GM12865 (cell line): ENCODE results near the gene OR2K2.
"Not testable (repeated sequence)": the region's sequence is repeated elsewhere in the genome, so short reads cannot be mapped to it uniquely, and the experiment has no call there.

ENCODE experiments used
- DNase-seq: peaks from one replicate; pipeline ENCODE4 v3.0.0; 2010; ENCODE audit warnings: low read depth
- H3K4me3 ChIP-seq: 2 replicates; pipeline ENCODE4 v1.5.1; 2011; ENCODE audit warnings: mild to moderate bottlenecking, low read depth, low read length, control low read depth
- TF ChIP-seq, protein P1 (sequence below): IDR thresholded peaks from 2 replicates; pipeline ENCODE4 v1.5.1; 2011; ENCODE audit warnings: low read length, control low read depth, low read depth, inconsistent platforms; ENCODE audit not compliant: insufficient read depth; ENCODE audit errors: missing control alignments

Gene OR2K2

DNA sequence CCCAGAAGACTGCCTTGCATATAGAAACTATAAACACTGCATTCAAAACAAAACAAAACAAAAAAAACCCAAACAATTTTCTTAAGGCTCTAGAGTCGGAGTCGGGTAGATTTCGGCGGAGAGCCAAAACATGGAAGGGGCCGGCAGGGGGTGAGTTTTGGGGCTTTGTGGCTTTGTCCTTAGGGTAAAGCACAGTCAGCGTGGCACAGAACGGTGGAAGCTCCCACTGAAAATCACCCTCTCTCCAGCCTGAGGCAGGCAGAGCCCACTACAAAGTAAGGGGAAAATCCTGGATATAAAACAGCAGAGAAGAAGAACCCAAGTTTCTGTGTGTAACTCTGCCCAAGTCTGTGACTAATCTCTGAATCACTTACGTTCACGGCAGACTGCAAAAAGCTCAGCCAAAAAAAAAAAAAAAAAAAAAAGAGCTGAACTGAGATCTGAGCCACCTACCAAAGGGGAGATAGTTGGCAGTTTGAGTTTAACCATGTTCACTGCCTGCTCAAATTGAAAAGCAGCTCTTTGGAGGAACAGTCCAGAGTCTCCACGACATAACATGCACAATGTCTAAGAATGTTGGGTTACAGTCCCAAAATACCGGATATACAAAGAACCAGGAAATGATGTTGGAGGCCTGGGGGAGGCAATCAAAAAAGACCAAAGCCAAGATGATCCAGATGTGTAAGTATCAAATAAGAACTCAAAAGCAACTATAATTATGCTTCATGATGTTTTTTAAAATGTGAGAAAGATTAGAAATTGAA, 26.6 kb upstream of the OR2K2 start:
- peak; percentile 16 for DNase-seq
- no peak overlapping the region for H3K4me3 ChIP-seq
- TF ChIP-seq, protein P1, sequence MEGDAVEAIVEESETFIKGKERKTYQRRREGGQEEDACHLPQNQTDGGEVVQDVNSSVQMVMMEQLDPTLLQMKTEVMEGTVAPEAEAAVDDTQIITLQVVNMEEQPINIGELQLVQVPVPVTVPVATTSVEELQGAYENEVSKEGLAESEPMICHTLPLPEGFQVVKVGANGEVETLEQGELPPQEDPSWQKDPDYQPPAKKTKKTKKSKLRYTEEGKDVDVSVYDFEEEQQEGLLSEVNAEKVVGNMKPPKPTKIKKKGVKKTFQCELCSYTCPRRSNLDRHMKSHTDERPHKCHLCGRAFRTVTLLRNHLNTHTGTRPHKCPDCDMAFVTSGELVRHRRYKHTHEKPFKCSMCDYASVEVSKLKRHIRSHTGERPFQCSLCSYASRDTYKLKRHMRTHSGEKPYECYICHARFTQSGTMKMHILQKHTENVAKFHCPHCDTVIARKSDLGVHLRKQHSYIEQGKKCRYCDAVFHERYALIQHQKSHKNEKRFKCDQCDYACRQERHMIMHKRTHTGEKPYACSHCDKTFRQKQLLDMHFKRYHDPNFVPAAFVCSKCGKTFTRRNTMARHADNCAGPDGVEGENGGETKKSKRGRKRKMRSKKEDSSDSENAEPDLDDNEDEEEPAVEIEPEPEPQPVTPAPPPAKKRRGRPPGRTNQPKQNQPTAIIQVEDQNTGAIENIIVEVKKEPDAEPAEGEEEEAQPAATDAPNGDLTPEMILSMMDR: no peak

DNA sequence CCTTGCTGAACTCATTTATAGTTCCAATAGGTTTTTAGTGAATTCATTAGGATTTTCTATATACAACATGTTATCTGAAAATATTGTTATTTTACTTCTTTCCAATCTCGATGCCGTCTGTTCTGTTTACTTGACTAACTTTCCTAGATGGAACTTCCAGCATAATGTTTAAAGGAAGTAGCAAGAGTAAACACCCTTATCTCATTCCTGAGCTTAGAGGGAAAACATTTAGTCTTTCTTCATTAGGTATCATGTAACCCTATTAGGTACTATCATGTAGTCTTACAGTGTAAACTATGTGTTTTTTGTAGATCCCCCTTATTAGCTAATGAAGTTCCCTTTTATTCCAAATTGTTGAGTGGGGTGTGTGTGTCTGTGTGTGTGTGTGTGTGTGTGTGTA, 22.5 kb upstream of the OR2K2 start:
- no peak overlapping the region for H3K4me3 ChIP-seq
- DNase-seq: no peak
- TF ChIP-seq, protein P1: no peak

DNA sequence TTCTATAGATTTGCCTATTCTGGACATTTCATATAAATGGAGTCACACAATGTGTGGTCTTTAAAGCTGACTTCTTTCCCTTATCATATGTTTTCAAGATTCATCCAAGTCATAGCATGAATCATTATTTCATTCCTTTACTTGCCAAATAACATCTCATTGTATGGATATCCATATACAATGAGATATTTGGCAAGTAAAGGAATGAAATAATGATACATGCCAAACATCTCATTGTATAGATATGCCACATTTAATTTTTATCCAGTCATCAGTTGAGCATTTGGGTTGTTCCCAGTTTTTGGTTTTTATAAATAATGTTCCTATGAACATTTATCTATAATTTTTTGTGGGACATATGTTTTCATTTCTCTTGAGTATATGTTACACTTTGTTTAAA, 20.5 kb upstream of the OR2K2 start:
- H3K4me3 ChIP-seq: no peak overlapping the region
- TF ChIP-seq, protein P1: no peak
- DNase-seq: no peak

DNA sequence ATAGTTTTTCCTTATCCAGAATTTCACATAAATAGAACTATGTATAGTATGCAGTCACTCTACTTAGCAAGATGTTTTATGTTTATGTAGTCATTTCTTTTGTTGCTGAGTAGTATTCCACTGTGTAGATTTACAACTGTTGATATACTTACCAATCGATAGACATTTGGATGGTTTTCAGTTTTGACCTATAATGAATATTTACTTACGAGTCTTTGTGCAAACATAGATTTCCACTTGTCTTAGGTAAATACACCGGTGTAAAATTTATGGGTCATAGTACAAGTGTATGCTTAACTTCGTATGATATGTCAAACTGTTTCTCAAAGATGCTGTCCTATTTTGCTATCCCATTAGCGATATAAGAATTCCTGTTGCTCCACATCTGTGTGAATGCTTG, 19.7 kb upstream of the OR2K2 start:
- DNase-seq: no peak
- no peak overlapping the region for H3K4me3 ChIP-seq
- TF ChIP-seq, protein P1: no peak

DNA sequence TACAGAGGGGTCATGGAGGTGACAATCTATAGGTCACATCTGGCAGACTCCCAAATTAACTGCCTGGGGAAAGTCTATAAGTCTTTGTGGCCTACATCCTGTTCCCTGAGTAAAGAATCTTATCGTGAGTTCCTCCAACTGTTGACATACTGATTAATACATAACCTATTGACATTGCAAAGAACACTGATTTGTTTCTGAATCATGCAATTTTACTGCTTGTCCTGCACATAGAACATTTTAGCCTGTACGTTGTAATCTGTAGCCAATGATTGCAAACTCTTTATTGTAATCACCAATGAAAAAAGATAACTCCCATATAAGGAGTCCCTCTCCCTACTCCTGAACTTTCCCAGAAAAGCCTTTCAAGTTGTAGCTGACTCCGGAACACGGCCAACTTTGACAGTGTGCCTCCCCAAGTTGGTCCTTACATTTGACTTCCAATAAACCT, 18.8 kb upstream of the OR2K2 start:
- DNase-seq: no peak
- H3K4me3 ChIP-seq: no peak overlapping the region
- TF ChIP-seq, protein P1: no peak

DNA sequence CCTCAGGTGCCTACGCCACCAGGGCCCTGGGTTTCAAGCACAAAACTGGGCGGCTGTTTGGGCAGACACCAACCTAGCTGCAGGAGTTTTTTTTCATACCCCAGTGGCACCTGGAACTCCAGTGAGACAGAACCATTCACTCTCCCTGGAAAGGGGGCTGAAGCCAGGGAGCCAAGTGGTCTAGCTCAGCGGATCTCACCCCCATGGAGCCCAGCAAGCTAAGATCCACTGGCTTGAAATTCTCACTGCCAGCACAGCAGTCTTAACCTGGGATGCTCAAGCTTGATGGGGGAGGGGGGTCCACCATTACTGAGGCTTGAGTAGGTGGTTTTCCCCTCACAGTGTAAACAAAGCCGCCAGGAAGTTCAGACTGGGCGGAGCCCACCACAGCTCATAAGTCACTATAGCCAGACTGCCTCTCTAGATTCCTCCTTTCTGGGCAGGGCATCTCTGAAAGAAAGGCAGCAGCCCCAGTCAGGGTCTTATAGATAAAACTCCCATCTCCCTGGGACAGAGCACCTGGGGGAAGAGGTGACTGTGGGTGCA, 4.4 kb upstream of the OR2K2 start:
- DNase-seq: peak; percentile 54
- not testable (repeated sequence) for H3K4me3 ChIP-seq

DNA sequence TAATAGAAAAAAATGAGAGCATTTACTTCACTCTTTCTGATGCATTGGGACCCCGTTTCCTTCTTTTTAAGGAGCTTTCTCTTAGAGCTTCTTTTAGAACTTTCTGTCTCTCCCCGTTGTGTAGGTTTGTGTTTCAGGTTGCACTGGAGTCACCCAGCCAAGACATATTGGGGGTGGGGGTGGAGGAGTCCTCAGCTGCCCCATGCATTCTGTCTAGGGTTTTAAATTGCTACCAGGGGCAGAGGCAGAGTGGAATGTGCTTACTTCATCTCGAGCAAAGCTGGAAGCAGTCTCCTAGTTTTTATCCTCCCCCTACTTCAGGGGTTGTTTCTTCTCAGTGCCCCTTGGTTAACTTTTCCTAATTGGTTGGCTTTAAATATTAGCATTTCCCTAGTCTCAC, 9.4 kb downstream of the OR2K2 start:
- TF ChIP-seq, protein P1: no peak
- H3K4me3 ChIP-seq: no peak overlapping the region
- no peak for DNase-seq
